Activated CD4-positive, alpha-beta memory T cell treated with anti-CD3 and anti-CD28 coated beads for 36 hours (primary cell): ENCODE results near the gene TNPO3. TPM values are rescaled to one million over a fixed set of nuclear protein-coding genes. Genes with fewer than 3 reads are reported as not detected.
A peak's percentile ranks its signal among the peaks of the same experiment; 100 is the strongest.
"Not testable (repeated sequence)": the region's sequence is repeated elsewhere in the genome, so short reads cannot be mapped to it uniquely, and the experiment has no call there.

Experiments
- CTCF ChIA-PET: fragments of 350-600 bp; sonication (Branson Sonifier 250); formaldehyde crosslinking; loops from one replicate; lab custom pipeline; 2021; ENCODE audit warnings: antibody characterized with exemption, inconsistent platforms; lab: Charles Lee
- POLR2A ChIA-PET: fragments of 350-600 bp; sonication (Branson Sonifier 250); formaldehyde crosslinking; loops from one replicate; lab custom pipeline; 2021; ENCODE audit warnings: antibody characterized with exemption; lab: Charles Lee
- DNase-seq: peaks from one replicate; pipeline ENCODE4 v3.0.0-alpha.2; 2020
- H3K27ac Mint-ChIP-seq: one replicate; pipeline ENCODE4 v1.8.0; 2021; ENCODE audit warnings: mixed read lengths
- H3K27me3 Mint-ChIP-seq: one replicate; pipeline ENCODE4 v1.8.0; 2021; ENCODE audit warnings: mixed read lengths
- H3K36me3 Mint-ChIP-seq: one replicate; pipeline ENCODE4 v1.8.0; 2021; ENCODE audit warnings: mixed read lengths
- H3K4me1 Mint-ChIP-seq: one replicate; pipeline ENCODE4 v1.8.0; 2021; ENCODE audit warnings: low read depth, mixed read lengths
- H3K4me3 Mint-ChIP-seq: one replicate; pipeline ENCODE4 v1.8.0; 2021; ENCODE audit warnings: mild to moderate bottlenecking, mixed read lengths
- H3K9me3 Mint-ChIP-seq: one replicate; pipeline ENCODE4 v1.8.0; 2021; ENCODE audit warnings: mixed read lengths
- intact Hi-C: fragments of 100-400 bp; cut with micrococcal nuclease; formaldehyde crosslinking; loops from one replicate; pipeline ENCODE4 v1.15.1; 2023
- total RNA-seq, 2 experiments: library from RNA; stranded (reverse); gene quantifications; one replicate each; pipeline ENCODE4 v1.2.3, GENCODE V29; 2021

The TNPO3 gene
- total RNA-seq, 2 experiments from 2014 or later = 53.4 to 54.5 TPM

DNA sequence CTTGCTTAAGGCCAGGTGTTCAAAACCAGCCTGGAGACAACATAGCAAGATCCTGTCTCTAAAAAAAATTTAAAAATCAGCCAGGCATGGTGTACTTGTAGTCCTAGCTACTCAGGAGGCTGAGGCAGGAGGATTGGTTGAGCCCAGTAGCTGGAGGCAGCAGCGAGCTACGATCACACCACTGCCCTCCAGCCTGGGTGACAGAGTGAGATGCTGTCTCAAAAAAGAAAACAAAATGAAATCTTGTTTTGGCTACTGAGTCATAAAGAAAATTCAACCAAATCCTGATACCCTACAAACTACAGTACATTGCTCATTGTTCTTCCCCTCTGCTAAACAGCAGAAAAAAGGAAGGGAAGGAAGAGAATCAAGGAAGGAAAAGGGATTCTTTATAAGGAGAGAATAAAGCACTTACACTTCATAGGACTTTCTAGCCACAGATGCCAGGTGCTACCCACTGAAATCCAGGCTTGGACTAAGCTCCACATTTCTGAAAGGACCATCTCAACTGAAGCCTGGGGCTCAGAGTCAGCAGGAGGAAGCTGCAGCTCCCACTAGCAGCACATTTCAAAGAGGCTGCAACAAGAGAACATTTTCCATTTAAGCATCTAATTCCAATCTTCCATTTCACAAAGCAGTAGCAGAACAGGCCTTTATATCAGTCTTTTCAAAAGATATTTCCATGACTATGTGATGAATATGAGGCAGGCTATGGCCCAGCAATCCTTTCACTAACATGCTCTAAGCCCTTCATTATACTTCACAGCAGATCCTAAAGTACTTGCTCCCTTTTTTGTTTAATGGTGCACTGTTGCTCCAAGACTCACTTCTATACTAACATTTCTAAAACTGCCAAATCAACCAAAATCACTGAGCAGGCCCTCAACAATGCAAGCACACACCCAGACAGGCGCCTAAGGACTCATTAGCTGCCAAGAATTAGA is 13.5 kb downstream of the TNPO3 start:
- intact Hi-C loops = loop anchor here (2.0 kb wide), 1 partner anchor 33 kb away; no protein-coding TSS in a partner anchor
- no peak overlapping the region for H3K27ac Mint-ChIP-seq
- DNase-seq = peak; percentile 45
- no peaks in the 10 kb centered on the region for H3K27me3 Mint-ChIP-seq
- no peaks in the 10 kb centered on the region for H3K9me3 Mint-ChIP-seq
- peaks cover 28% of the 10 kb centered on the region for H3K36me3 Mint-ChIP-seq
- POLR2A ChIA-PET = interaction anchor here (3.6 kb wide), 1 partner anchor 13 kb away, joined by 16 read pairs; the partner anchor contains the start of gene TNPO3
- CTCF ChIA-PET = interaction anchor here (2.4 kb wide), 1 partner anchor 50 kb away, joined by 11 read pairs; no protein-coding TSS in a partner anchor
- no peak overlapping the region for H3K4me3 Mint-ChIP-seq
- H3K4me1 Mint-ChIP-seq = peaks cover 64% of the 10 kb centered on the region

DNA sequence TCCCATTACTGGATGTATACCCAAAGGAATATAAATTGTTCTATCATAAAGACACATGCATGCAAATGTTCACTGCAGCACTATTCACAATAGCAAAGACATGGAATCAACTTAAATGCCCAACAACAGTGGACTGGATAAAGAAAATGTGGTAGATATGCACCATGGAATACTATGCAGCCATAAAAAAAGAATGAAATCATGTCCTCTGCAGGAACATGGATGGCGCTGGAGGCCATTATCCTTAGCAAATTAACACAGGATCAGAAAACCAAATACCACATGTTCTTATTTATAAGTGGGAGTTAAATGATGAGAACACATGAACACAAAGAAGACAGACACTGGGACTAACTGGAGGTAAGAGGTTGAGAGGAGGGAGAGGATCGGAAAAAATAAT is 16.4 kb downstream of the TNPO3 start:
- H3K27me3 Mint-ChIP-seq, H3K27ac Mint-ChIP-seq, intact Hi-C loops, H3K9me3 Mint-ChIP-seq, H3K4me3 Mint-ChIP-seq, DNase-seq, POLR2A ChIA-PET: not testable (repeated sequence)
- Mint-ChIP-seq H3K4me1 (peaks cover 39% of the 10 kb centered on the region), H3K36me3 (peaks cover 38% of the 10 kb centered on the region)
- CTCF ChIA-PET = interaction anchor here (0.6 kb wide), 1 partner anchor 304 kb away, joined by 3 read pairs; no protein-coding TSS in a partner anchor

DNA sequence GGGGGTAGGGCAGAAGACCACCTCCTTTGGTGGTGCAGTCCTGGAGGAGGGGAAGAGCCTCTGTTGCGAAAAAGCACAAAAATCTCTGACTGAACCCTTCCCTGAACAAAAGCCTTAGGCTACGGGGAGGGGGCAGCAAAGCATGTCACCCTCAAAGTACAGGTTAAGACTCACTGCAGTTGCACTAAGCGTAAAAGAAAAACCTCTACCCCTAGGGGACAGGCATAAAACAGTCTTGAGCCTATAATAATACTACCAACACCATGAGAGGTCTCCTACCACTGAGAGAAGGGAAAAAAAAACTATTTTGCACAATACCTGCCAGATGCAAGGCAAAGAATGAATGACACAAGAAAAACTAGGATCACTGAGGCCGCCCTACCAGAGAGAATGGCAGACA is 17.3 kb downstream of the TNPO3 start:
- ChIA-PET POLR2A (no interaction called here), CTCF (no interaction called here)
- Mint-ChIP-seq H3K4me1 (peaks cover 35% of the 10 kb centered on the region), H3K36me3 (peaks cover 38% of the 10 kb centered on the region), H3K9me3 (no peaks in the 10 kb centered on the region), H3K27me3 (no peaks in the 10 kb centered on the region), H3K27ac (no peak overlapping the region), H3K4me3 (no peak overlapping the region)
- DNase-seq = no peak
- intact Hi-C loops = no loop called here

DNA sequence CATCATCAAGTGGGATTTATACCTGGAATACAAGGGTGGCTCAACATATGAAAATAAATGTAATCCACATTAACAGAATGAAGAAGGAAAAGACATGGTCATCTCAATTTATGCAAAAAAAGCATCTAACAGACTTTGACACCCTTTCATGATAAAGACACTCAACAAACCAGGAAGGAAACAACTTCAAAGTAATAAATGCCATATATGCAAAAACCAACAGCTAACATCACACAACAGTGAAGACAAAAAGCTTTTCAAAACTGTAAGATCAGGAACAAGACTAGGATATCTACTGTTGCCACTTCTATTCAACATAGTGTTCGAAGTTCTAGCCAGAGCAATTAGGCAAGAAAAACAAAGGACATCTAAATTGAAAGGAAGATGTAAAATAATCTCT is 22.9 kb downstream of the TNPO3 start:
- H3K27ac Mint-ChIP-seq = no peak overlapping the region
- CTCF ChIA-PET = interaction anchor here (0.7 to 1.3 kb wide), 3 partner anchors 105 to 573 kb away, joined by 3 to 4 read pairs (median 3); no protein-coding TSS in a partner anchor
- H3K36me3 Mint-ChIP-seq = peaks cover 35% of the 10 kb centered on the region

DNA sequence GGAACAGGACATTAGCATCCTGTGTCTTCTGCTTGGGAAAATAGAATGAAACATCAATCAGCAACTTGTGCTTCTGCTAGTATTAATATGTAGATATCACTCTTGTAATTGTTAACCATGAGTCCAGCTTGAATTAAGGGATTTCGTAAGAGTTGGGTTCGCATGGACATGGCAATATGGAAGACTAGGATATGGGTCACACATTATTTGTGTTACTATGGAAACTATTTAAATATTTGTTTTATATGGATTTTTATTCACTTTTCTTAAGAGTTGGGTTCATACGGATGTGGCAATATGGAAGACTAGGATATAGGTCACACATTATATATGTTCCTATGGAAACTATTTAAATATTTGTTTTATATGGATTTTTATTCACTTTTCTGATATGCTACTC is 24.5 kb downstream of the TNPO3 start:
- peaks cover 37% of the 10 kb centered on the region for H3K4me1 Mint-ChIP-seq
- no peak overlapping the region for H3K27ac Mint-ChIP-seq
- peaks cover 32% of the 10 kb centered on the region for H3K36me3 Mint-ChIP-seq
- POLR2A ChIA-PET = no interaction called here
- no peak for DNase-seq
- intact Hi-C loops = no loop called here
- H3K9me3 Mint-ChIP-seq = no peaks in the 10 kb centered on the region
- H3K27me3 Mint-ChIP-seq = no peaks in the 10 kb centered on the region
- no peak overlapping the region for H3K4me3 Mint-ChIP-seq
- CTCF ChIA-PET = no interaction called here

More for the DNA sequence above, 22.9 kb downstream of the TNPO3 start:
- Mint-ChIP-seq H3K4me1 (peaks cover 38% of the 10 kb centered on the region), H3K4me3 (no peak overlapping the region), H3K27me3 (no peaks in the 10 kb centered on the region), H3K9me3 (no peaks in the 10 kb centered on the region)
- POLR2A ChIA-PET = no interaction called here
- intact Hi-C loops = no loop called here
- DNase-seq = no peak

DNA sequence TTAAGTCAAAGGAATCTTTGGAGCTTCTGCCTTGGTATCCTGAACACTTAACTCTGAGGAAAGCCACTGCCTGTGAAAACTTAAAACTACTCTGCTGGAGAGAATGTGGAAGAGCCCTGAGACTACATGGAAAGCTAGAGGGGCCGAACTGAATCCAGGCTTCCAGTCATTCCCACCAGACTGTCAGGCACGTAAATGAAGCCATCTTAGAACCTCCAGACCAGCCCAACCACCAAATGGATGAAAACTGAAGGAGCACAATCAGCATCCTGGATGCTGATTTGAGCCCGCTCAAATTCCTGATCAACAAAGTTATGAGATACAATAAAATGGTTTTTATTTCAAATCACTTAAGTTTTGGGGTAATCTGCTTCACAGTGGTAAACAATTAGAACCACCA is 30.8 kb downstream of the TNPO3 start:
- Mint-ChIP-seq H3K9me3 (no peaks in the 10 kb centered on the region), H3K4me3 (no peak overlapping the region), H3K4me1 (peaks cover 35% of the 10 kb centered on the region), H3K27ac (no peak overlapping the region), H3K27me3 (no peaks in the 10 kb centered on the region), H3K36me3 (peaks cover 5% of the 10 kb centered on the region)
- POLR2A ChIA-PET = no interaction called here
- intact Hi-C loops = no loop called here
- no peak for DNase-seq
- CTCF ChIA-PET = interaction anchor here (0.9 kb wide), 1 partner anchor 68 kb away, joined by 3 read pairs; no protein-coding TSS in a partner anchor

DNA sequence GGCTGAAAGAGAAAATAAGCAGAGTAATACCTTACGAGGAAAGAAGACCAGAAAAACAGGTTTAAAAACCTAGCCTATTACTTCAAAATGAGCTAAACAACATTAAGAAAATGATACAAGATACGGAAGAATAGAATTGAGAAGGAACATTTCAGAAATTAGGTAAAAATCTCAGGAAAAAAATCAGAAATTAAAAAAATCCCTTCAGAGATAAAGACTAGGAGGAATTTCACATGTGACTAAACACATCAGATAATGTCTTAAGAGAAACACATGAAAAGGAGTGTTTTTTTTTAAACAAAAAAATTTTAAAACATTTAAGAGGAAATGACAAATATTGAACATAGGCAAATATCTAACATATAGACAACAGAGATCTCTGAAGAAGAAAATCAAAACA is 33.3 kb downstream of the TNPO3 start:
- intact Hi-C loops = no loop called here
- H3K4me3 Mint-ChIP-seq = no peak overlapping the region
- no peak overlapping the region for H3K27ac Mint-ChIP-seq
- POLR2A ChIA-PET = no interaction called here
- peaks cover 9% of the 10 kb centered on the region for H3K36me3 Mint-ChIP-seq
- no peaks in the 10 kb centered on the region for H3K9me3 Mint-ChIP-seq
- peaks cover 42% of the 10 kb centered on the region for H3K4me1 Mint-ChIP-seq
- H3K27me3 Mint-ChIP-seq = no peaks in the 10 kb centered on the region
- no peak for DNase-seq
- CTCF ChIA-PET = no interaction called here

DNA sequence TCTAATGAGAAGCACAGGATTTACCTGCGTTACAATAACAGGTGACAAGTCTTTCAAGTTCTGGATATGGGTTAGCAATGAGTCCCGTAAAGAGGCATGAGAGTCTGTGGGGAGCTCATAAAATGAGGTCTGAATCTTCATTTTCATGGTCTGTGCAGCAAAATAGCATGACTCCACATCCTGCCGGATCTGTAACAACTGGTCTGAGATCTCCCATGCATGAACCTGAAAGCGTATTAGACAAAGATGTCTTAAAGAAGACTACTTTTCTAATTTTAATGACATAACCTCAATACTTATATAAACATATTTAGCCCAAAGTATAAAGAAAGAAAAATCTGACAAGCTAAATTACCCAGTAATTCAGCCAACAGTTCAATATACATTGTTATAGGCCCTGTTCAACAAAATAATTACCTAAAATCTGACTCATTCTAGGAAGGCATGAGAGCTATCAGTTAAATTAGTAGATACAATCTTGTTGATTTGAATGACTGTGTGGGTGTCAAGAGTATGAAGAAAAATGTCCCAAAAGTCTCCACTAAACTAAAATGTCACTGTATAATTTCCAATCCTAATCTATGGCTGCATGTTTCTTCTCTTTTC is 36.9 kb downstream of the TNPO3 start:
- POLR2A ChIA-PET = no interaction called here
- intact Hi-C loops = no loop called here
- H3K4me3 Mint-ChIP-seq = no peak overlapping the region

DNA sequence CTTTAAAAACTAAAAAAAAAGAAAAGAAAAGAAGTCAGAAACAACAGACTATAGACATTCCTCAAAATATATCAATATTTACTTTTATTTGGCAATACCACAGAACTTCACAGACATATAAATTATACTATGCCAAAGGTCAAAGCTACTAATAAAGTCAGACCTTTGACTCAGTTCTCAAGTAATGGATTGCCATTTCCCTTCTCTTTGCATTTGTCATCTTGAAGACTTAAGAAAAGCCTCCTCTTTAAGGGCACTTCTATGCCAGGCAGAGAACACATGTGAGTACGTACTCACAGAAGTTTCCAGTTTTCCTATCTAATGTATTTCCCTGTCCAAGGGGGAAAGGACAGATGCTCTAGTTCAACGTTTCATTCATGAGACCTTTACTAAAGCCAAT is 37.6 kb downstream of the TNPO3 start:
- Mint-ChIP-seq H3K27ac (no peak overlapping the region), H3K4me1 (peaks cover 35% of the 10 kb centered on the region), H3K27me3 (no peaks in the 10 kb centered on the region), H3K4me3 (no peak overlapping the region), H3K36me3 (peaks cover 33% of the 10 kb centered on the region), H3K9me3 (no peaks in the 10 kb centered on the region)
- ChIA-PET CTCF (interaction anchor here (0.8 kb wide), 1 partner anchor 8 kb away, joined by 3 read pairs; no protein-coding TSS in a partner anchor), POLR2A (no interaction called here)
- intact Hi-C loops = no loop called here
- DNase-seq = no peak

More for the DNA sequence above, 36.9 kb downstream of the TNPO3 start:
- CTCF ChIA-PET = interaction anchor here (1.2 kb wide), 1 partner anchor 74 kb away, joined by 4 read pairs; no protein-coding TSS in a partner anchor
- Mint-ChIP-seq H3K27me3 (no peaks in the 10 kb centered on the region), H3K36me3 (peaks cover 29% of the 10 kb centered on the region), H3K4me1 (peaks cover 36% of the 10 kb centered on the region), H3K9me3 (no peaks in the 10 kb centered on the region), H3K27ac (no peak overlapping the region)
- DNase-seq = no peak

DNA sequence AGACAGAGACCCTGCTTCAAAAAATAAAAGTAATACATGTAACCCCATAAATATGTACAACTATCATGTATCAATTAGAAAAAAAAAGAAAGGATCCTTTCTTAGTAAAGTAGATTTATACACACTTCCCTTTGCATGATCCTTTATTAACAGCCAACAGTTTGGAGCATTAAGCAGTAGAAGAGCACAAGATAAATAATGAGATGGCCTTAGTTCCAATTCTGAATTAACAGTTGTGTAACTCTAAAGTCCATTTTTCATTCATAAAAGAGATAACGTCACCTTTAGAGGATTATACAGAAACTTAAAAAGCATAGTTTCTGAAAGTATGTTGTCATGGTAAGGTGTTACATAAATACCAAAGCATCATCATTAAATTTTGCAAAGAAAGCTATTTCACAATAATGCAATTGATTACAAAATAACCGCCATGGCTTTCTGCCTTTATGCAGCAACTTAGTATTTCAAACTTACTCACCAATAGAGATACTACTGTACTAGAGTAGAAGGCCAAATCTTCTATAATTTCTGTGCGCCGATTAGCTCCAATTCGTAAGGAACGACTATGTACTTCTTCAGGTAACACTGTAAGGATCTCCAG is 40.3 kb downstream of the TNPO3 start:
- no peak overlapping the region for H3K27ac Mint-ChIP-seq
- peaks cover 36% of the 10 kb centered on the region for H3K4me1 Mint-ChIP-seq
- H3K27me3 Mint-ChIP-seq = no peaks in the 10 kb centered on the region
- DNase-seq = no peak
- no peaks in the 10 kb centered on the region for H3K9me3 Mint-ChIP-seq
- ChIA-PET CTCF (interaction anchor here (1.3 kb wide), 1 partner anchor 11 kb away, joined by 3 read pairs; no protein-coding TSS in a partner anchor), POLR2A (no interaction called here)
- intact Hi-C loops = no loop called here
- H3K4me3 Mint-ChIP-seq = no peak overlapping the region
- H3K36me3 Mint-ChIP-seq = peaks cover 42% of the 10 kb centered on the region

DNA sequence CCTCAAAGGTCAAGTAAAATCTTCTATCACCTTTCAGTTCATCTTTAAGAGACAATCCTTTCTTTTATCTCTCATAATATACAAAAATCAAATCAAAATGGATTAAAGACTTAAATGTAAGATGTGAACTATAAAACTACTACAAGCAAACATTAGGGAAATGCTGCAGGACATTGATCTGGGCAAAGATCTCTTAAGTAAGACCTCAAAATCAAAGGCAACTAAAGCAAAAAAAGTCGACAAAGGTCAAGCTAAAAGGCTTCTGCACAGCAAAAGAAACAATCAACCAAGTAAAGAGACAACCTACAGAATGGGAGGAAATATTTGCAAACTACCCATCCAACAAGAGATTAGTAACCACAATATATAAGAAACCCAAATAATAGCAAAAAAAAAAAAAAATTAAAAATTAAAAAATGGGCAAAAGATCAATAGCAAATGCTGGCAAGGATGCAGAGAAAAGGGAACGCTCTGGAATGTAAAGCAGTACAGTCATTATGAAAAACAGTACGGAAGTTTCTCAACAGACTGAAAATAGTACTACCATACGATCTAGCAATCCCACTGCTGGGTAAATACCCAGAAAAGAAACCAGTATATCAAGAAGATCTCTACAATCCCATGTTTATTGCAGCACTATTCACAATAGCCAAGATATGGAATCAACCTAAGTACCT is 41.7 kb downstream of the TNPO3 start:
- intact Hi-C loops = no loop called here
- peaks cover 41% of the 10 kb centered on the region for H3K4me1 Mint-ChIP-seq
- DNase-seq = no peak
- POLR2A ChIA-PET = no interaction called here
- H3K27me3 Mint-ChIP-seq = no peaks in the 10 kb centered on the region
- H3K4me3 Mint-ChIP-seq = no peak overlapping the region
- CTCF ChIA-PET = interaction anchor here (1.3 kb wide), 1 partner anchor 78 kb away, joined by 5 read pairs; no protein-coding TSS in a partner anchor
- no peaks in the 10 kb centered on the region for H3K9me3 Mint-ChIP-seq
- peaks cover 42% of the 10 kb centered on the region for H3K36me3 Mint-ChIP-seq
- H3K27ac Mint-ChIP-seq = no peak overlapping the region
